T-helper 2 cell treated with Interferon-gamma antibody and Interleukin-4, amounts not matched to agents 5 μg/mL and 100 μg/mL, for 36 hours (primary cell): Measurements from ENCODE around the gene NDUFB2.
"Not testable (repeated sequence)": the region's sequence is repeated elsewhere in the genome, so short reads cannot be mapped to it uniquely, and the experiment has no call there.

Experiments used
- DNase-seq: peaks from one replicate; pipeline ENCODE4 v3.0.0; 2021; ENCODE audit warnings: low spot score
- H3K27ac Mint-ChIP-seq: one replicate; pipeline ENCODE4 v1.8.0; 2021; ENCODE audit warnings: mild to moderate bottlenecking, mixed read lengths
- H3K27me3 Mint-ChIP-seq: one replicate; pipeline ENCODE4 v1.8.0; 2021; ENCODE audit warnings: low read depth, mixed read lengths
- H3K36me3 Mint-ChIP-seq: one replicate; pipeline ENCODE4 v1.8.0; 2021; ENCODE audit warnings: low read depth, mixed read lengths
- H3K4me1 Mint-ChIP-seq: one replicate; pipeline ENCODE4 v1.8.0; 2021; ENCODE audit warnings: low read depth, mixed read lengths
- H3K4me3 Mint-ChIP-seq: one replicate; pipeline ENCODE4 v1.8.0; 2022; ENCODE audit warnings: mild to moderate bottlenecking, moderate library complexity, mixed read lengths
- H3K9me3 Mint-ChIP-seq: one replicate; pipeline ENCODE4 v1.8.0; 2021; ENCODE audit warnings: mixed read lengths

NDUFB2 gene

GRCh38 chr7:140676306-140676705, 20.2 kb upstream of the NDUFB2 start:
- Mint-ChIP-seq H3K36me3 (peaks cover 38% of the 10 kb centered on the region), H3K27ac (no peak overlapping the region), H3K9me3 (no peaks in the 10 kb centered on the region), H3K4me1 (peaks cover 31% of the 10 kb centered on the region), H3K4me3 (no peak overlapping the region), H3K27me3 (no peaks in the 10 kb centered on the region)
- DNase-seq = no peak

GRCh38 chr7:140676956-140677355, 19.6 kb upstream of the NDUFB2 start:
- not testable (repeated sequence) for H3K27me3 Mint-ChIP-seq, H3K27ac Mint-ChIP-seq, H3K9me3 Mint-ChIP-seq, DNase-seq, H3K4me3 Mint-ChIP-seq
- peaks cover 38% of the 10 kb centered on the region for H3K36me3 Mint-ChIP-seq
- H3K4me1 Mint-ChIP-seq = peaks cover 31% of the 10 kb centered on the region

- Mint-ChIP-seq H3K27me3 (no peaks in the 10 kb centered on the region), H3K36me3 (peaks cover 41% of the 10 kb centered on the region), H3K9me3 (no peaks in the 10 kb centered on the region), H3K27ac (no peak overlapping the region), H3K4me1 (peaks cover 25% of the 10 kb centered on the region), H3K4me3 (no peak overlapping the region)
- no peak for DNase-seq
Measured at GRCh38 chr7:140677496-140677895, 19.0 kb upstream of the NDUFB2 start.

GRCh38 chr7:140678081-140678815, 18.3 kb upstream of the NDUFB2 start:
- Mint-ChIP-seq H3K36me3 (peaks cover 41% of the 10 kb centered on the region), H3K9me3 (no peaks in the 10 kb centered on the region), H3K27me3 (no peaks in the 10 kb centered on the region), H3K27ac (no peak overlapping the region), H3K4me1 (peaks cover 25% of the 10 kb centered on the region), H3K4me3 (no peak overlapping the region)
- no peak for DNase-seq

- H3K36me3 Mint-ChIP-seq = peaks cover 41% of the 10 kb centered on the region
- no peak for DNase-seq
- no peaks in the 10 kb centered on the region for H3K27me3 Mint-ChIP-seq
- H3K9me3 Mint-ChIP-seq = no peaks in the 10 kb centered on the region
- H3K4me3 Mint-ChIP-seq = no peak overlapping the region
- peaks cover 22% of the 10 kb centered on the region for H3K4me1 Mint-ChIP-seq
- H3K27ac Mint-ChIP-seq = no peak overlapping the region
Measured at GRCh38 chr7:140678816-140679130, 17.7 kb upstream of the NDUFB2 start.

- no peak overlapping the region for H3K4me3 Mint-ChIP-seq
- peaks cover 18% of the 10 kb centered on the region for H3K4me1 Mint-ChIP-seq
- H3K9me3 Mint-ChIP-seq = no peaks in the 10 kb centered on the region
- no peak for DNase-seq
- H3K36me3 Mint-ChIP-seq = peaks cover 46% of the 10 kb centered on the region
- H3K27me3 Mint-ChIP-seq = no peaks in the 10 kb centered on the region
- no peak overlapping the region for H3K27ac Mint-ChIP-seq
Measured at GRCh38 chr7:140679186-140679585, 17.3 kb upstream of the NDUFB2 start.

GRCh38 chr7:140680886-140681285, 15.6 kb upstream of the NDUFB2 start:
- no peaks in the 10 kb centered on the region for H3K27me3 Mint-ChIP-seq
- H3K27ac Mint-ChIP-seq = no peak overlapping the region

GRCh38 chr7:140681766-140682165, 14.7 kb upstream of the NDUFB2 start:
- H3K27ac Mint-ChIP-seq = no peak overlapping the region
- H3K4me1 Mint-ChIP-seq = peaks cover 2% of the 10 kb centered on the region
- DNase-seq = no peak
- H3K4me3 Mint-ChIP-seq = no peak overlapping the region
- H3K36me3 Mint-ChIP-seq = peaks cover 43% of the 10 kb centered on the region
- no peaks in the 10 kb centered on the region for H3K9me3 Mint-ChIP-seq
- H3K27me3 Mint-ChIP-seq = no peaks in the 10 kb centered on the region

More at GRCh38 chr7:140680886-140681285, 15.6 kb upstream of the NDUFB2 start:
- Mint-ChIP-seq H3K9me3 (no peaks in the 10 kb centered on the region), H3K36me3 (peaks cover 48% of the 10 kb centered on the region), H3K4me3 (no peak overlapping the region), H3K4me1 (peaks cover 7% of the 10 kb centered on the region)
- DNase-seq = no peak

- Mint-ChIP-seq H3K9me3 (no peaks in the 10 kb centered on the region), H3K4me3 (no peak overlapping the region), H3K27me3 (no peaks in the 10 kb centered on the region), H3K4me1 (no peaks in the 10 kb centered on the region), H3K36me3 (peaks cover 35% of the 10 kb centered on the region), H3K27ac (no peak overlapping the region)
- no peak for DNase-seq
Measured at GRCh38 chr7:140683657-140684056, 12.9 kb upstream of the NDUFB2 start.

GRCh38 chr7:140684066-140684950, 12.2 kb upstream of the NDUFB2 start:
- Mint-ChIP-seq H3K4me1 (no peaks in the 10 kb centered on the region), H3K36me3 (peaks cover 32% of the 10 kb centered on the region), H3K27me3 (no peaks in the 10 kb centered on the region), H3K4me3 (no peak overlapping the region), H3K27ac (no peak overlapping the region), H3K9me3 (no peaks in the 10 kb centered on the region)
- DNase-seq = no peak

GRCh38 chr7:140685407-140686087, 11.0 kb upstream of the NDUFB2 start:
- peaks cover 26% of the 10 kb centered on the region for H3K36me3 Mint-ChIP-seq
- no peaks in the 10 kb centered on the region for H3K27me3 Mint-ChIP-seq
- no peaks in the 10 kb centered on the region for H3K9me3 Mint-ChIP-seq
- no peak for DNase-seq
- H3K4me3 Mint-ChIP-seq = no peak overlapping the region
- H3K27ac Mint-ChIP-seq = no peak overlapping the region
- no peaks in the 10 kb centered on the region for H3K4me1 Mint-ChIP-seq

- Mint-ChIP-seq H3K9me3 (no peaks in the 10 kb centered on the region), H3K27ac (no peak overlapping the region), H3K27me3 (no peaks in the 10 kb centered on the region), H3K36me3 (peaks cover 20% of the 10 kb centered on the region), H3K4me3 (no peak overlapping the region), H3K4me1 (peaks cover under 1% of the 10 kb centered on the region)
- no peak for DNase-seq
Measured at GRCh38 chr7:140686921-140687320, 9.6 kb upstream of the NDUFB2 start.

GRCh38 chr7:140688341-140688740, 8.2 kb upstream of the NDUFB2 start:
- H3K27ac Mint-ChIP-seq = no peak overlapping the region
- no peaks in the 10 kb centered on the region for H3K27me3 Mint-ChIP-seq
- no peak overlapping the region for H3K4me3 Mint-ChIP-seq
- no peak for DNase-seq
- peaks cover 2% of the 10 kb centered on the region for H3K4me1 Mint-ChIP-seq
- peaks cover 20% of the 10 kb centered on the region for H3K36me3 Mint-ChIP-seq
- H3K9me3 Mint-ChIP-seq = no peaks in the 10 kb centered on the region
